ENCODE results near the gene GALNT14.

The GALNT14 gene

DNA sequence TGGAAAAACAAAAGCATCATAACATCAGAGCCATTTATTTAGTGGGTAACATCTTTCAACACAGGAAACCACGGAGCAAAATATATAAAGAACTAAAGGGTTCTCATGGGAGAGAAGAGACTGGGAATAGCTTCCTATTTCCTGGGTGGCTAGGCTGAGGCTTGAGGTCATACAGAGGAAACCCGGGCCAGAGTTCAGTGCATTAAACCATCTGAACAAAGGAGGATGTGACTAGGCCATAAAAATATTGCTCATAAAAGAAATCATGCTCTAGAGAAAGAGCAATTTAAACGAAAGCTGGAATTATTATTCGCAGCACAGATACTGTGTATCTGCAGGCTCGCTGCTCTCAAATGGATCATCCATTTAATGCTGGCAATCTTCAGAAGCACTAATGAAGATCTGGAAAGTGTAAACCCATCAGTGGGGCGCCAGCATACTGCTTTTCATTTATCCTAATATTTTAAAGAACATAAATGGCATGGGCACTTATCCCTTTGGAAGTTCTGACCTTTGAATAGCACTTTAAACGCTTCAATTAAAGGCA lies 83.3 kb downstream of the GALNT14 start:
- DNase-seq (ENCODE audit: low read depth in 2 of 2) = no peak

DNA sequence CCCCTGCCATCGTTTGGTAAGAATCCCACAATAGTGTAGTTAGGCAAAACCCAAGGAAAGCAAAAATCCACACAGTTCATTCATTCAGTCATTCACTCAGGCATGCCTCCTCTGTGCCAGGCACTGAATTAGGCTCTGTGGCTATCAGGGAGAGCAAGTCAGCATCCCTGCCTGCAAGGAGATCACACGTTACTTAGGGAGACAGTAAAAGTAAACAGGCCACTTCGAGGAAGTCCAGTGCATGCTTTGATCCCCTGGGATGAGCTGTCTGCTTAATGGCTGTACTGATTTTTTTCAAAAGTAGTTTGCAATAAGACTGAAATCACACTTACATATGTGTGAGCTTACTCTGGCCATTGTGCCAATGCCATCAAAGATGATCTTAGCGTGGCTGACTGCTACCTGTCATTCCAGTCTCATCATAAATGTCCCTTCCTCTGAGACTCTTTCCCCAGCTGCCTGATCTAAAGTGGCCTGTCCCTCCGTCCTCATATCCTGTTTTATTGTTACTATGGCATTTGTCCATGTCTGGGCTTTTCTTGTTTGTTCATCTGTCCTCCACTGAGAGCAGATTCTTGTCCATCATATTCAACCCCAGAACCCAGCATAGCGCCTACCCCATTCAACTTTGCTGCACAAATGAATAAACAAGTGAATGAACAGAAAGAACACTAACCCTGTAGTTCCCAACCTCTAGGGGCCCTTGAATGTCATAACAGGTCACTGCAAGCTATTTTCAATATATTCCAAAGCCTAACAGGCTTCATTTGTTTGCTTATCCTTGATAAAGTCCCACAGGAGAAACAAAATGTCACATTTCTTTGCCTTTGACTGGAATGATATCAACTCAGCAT lies 84.1 kb downstream of the GALNT14 start:
- DNase-seq (ENCODE audit: low read depth in 2 of 2) = no peak

- no peak for DNase-seq (ENCODE audit: low read depth in 2 of 2)
Measured at GRCh38 chr2:31052284-31052683, 86.0 kb downstream of the GALNT14 start.

DNA sequence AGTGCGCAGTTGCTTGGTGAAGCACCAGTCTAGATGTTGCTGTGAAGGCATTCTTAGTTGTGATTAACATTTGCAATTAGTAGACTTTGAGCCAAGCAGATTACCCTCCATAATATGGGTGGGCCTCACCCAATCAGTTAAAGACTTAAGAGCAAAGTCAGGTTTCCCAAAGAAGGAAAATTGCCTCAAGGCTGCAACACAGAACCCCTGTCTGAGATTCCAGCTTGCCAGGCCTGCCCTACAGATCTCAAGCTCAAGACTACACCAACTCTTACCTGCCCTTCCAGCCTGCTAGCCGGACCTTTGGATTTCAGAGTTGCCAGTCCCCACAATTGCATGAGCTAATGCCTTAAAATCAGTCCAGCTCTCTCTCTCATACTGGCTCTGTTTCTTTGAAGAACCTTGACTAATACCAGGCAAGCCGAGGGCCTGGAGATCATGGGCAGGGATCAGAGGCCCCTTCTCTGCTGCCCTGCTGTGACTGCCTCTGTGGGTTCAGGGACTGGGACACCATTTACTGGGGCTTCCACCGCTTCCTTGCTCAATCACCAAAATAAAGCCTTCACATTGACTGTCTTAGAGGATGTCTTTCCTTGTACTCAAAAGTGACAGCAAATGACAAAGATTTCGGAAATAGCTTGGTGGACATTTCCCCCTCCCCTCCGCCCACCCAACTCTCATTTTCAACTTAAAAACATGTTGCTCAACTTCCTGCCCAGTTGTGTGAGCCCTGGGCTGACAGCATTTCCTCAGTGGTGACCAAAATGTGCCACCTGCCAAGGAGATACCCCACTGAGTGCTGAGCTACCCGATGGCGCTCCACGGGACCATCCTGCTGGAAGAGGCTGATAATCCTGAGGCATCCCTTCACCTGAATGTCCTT lies 86.7 kb downstream of the GALNT14 start:
- DNase-seq (ENCODE audit: low read depth in 2 of 2) = no peak

GRCh38 chr2:31049916-31050588 lies 88.2 kb downstream of the GALNT14 start:
- no peak for DNase-seq (ENCODE audit: low read depth in 2 of 2)

- DNase-seq (ENCODE audit: low read depth in 2 of 2) = no peak
Measured at GRCh38 chr2:31049264-31049663, 89.0 kb downstream of the GALNT14 start.

- no peak for DNase-seq (ENCODE audit: low read depth in 2 of 2)
Measured at GRCh38 chr2:31047599-31047998, 90.6 kb downstream of the GALNT14 start.

GRCh38 chr2:31038385-31038784 lies 99.9 kb downstream of the GALNT14 start:
- DNase-seq (ENCODE audit: low read depth in 2 of 2) = no peak

DNA sequence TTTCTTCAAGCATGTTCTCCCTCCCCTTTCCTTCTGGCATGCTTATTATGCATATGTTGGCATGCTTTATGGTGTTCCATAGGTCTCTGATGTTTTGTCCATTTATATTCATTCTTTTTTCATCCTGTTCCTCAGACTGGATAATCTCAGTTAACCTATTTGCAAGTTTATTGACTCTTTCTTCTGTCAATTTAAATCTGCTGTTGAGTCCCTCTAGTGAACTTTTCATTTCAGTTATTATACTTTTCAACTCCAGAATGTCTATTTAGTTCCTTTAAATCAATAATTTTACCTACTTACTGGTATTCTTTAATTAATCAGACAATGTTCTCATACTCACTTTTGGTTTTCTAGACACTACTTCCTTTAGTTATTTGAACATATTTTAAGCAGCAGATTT lies 101.2 kb downstream of the GALNT14 start:
- no peak for DNase-seq (ENCODE audit: low read depth in 2 of 2)

DNA sequence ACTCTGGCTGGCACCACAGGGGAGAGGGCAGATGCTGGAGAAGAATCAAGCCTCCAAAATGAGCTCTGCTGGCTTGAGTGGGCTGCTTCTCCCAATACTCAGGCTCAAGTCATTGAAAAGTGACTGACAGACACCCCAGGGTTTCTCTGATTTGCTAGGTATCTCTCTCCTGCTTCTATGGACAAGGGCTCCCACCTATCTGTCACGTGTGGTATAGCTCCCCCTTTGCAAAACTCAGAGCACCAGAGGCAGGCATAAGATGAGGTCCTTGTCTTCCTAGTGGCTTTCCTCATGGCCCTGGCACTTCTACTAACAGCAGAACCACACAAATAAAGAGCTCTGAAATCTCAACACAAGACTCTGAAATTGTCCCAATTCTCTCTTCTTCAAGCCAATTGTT lies 105.2 kb downstream of the GALNT14 start:
- DNase-seq (ENCODE audit: low read depth in 2 of 2) = no peak

DNA sequence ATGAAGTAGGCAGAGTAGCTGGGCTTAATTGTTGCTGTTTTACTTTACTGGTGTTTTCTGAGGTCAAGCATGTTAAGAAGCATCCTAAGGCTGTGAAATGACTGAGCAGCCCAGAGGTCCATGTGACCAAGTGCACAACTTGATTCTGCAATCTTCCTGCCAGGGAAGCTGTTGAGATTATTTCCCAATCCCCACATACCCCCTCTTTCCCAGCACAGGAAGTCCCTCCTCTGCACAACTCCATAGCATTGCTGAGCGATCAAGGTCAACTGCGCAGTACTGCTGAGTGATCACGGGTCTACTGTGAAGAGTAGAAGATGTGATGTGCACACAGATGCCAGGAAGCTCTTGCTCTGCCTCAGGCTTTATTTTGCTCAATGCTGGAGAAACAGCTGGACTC lies 105.8 kb downstream of the GALNT14 start:
- DNase-seq (ENCODE audit: low read depth in 2 of 2) = no peak

DNA sequence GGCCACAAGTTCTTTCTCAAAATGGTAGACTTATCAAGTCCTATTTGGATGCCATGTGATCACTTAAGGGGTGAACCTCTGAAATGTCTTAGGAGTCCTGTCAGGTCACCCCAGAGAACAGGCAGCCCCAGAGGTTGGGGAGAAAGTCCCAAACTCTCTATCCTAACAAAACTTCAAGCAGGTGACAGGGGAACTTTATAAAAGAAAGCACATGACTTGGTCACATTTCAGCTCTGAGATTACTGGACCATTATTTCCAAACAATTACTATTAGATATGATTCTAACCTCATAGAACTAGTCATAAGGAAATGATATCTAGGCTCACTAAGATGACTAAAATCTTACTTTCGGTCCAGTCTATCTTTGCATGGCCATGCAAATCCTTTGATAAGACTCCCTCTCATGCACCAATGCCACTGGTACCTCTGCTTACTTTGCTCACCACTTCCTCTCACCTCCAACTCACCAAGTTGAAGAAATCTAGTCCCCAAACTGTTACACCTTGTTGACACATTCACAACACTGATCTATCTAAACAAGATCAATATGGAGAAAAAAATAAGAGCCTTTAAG lies 107.0 kb downstream of the GALNT14 start:
- DNase-seq (ENCODE audit: low read depth in 2 of 2) = no peak

GRCh38 chr2:31028417-31028816 lies 109.8 kb downstream of the GALNT14 start:
- DNase-seq (ENCODE audit: low read depth in 2 of 2) = no peak

- no peak for DNase-seq (ENCODE audit: low read depth in 2 of 2)
Measured at GRCh38 chr2:31027549-31027948, 110.7 kb downstream of the GALNT14 start.

- no peak for DNase-seq (ENCODE audit: low read depth in 2 of 2)
Measured at GRCh38 chr2:31023541-31023940, 114.7 kb downstream of the GALNT14 start.

- no peak for DNase-seq (ENCODE audit: low read depth in 2 of 2)
Measured at GRCh38 chr2:31020713-31021112, 117.5 kb downstream of the GALNT14 start.

GRCh38 chr2:31018280-31018679 lies 120.0 kb downstream of the GALNT14 start:
- DNase-seq (ENCODE audit: low read depth in 2 of 2) = no peak

- DNase-seq (ENCODE audit: low read depth in 2 of 2) = no peak
Measured at GRCh38 chr2:31016648-31017047, 121.6 kb downstream of the GALNT14 start.

- DNase-seq (ENCODE audit: low read depth in 2 of 2) = no peak
Measured at GRCh38 chr2:31014516-31014915, 123.7 kb downstream of the GALNT14 start.

DNA sequence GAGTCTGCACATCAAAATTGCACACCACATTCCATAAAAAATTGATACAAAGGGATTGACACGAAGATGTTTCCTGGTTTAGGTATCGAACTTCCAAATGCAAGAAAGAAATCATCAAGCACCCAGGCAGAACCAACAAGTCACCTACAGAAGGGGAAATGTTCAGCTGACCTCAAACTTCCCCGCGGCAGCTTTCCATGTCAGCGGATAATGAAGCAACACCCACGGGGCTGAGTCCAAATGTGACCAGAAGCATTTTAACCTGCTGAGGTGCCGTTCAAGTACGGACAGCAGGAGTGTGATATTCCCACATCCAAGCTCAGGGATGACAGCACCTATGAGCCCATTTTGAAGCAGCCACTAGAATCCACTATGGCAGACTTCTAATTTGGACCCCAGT lies 124.9 kb downstream of the GALNT14 start:
- DNase-seq (ENCODE audit: low read depth in 2 of 2) = no peak

GRCh38 chr2:31012406-31012805 lies 125.8 kb downstream of the GALNT14 start:
- DNase-seq (ENCODE audit: low read depth in 2 of 2) = no peak

DNA sequence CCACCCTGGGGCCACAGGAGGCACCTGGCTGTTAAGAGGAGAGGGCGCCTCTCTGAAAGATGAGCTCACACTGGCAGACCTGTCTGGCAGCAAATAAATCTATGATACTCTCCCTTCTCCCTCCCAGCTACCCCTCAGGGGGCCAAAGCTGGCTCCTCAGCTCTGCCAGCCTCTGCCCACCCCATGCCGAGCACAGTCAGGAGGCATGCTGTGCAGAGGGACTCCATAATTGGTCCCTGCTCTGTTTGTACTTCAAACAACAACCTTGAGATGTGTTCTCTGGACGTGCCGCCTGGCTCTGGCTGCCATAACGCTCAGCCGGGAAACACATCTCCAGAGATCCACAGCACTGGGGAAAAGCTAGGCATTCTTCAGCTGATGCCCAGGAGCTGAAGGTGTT lies 126.7 kb downstream of the GALNT14 start:
- no peak for DNase-seq (ENCODE audit: low read depth in 2 of 2)

All from activated CD8-positive, alpha-beta memory T cell treated with anti-CD3 and anti-CD28 coated beads for 4 hours (primary cell).